ENCODE measurements around the gene BLACAT1.

BLACAT1 gene

DNA sequence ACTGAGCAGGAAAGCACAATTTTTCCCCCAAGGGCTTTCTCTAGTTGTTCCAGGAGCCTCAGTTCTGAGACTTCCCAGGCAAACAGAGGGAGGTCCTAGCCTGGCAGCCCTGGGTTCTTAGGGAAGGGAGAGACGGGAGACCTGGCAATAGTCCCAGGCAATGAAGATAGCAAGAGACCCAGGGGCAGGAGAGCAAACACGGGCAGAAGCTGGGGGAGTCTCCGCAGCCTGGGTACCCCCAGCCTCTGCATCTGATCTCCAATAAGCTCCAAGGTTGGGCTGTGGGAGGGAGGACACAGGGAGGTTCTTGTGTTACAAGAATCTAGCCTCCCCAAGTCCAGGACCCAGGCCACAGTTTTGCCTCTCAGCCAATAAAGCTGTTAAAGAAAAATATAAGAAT lies 2.4 kb downstream of the BLACAT1 start:
- DNase-seq: no peak

DNA sequence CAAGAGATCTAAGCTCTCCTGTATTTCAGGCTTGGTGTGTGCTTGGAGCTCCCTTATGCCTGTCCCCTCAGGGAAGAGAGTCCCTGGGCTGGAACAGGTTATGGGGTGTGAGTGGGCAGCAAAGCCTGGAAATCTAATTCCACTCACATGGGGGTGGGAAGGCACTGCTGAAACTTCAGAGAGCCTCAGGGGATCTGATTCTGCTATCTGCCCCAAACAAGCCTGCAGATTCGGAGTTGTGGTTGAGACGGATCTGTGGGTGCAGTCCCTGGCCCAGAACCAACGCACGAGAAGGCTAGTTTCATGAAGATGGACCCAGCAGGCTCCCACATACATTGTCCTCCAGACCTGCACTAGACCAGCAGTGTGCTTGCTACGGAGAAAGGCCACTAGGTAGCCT lies 2.9 kb downstream of the BLACAT1 start:
- no peak for DNase-seq

DNA sequence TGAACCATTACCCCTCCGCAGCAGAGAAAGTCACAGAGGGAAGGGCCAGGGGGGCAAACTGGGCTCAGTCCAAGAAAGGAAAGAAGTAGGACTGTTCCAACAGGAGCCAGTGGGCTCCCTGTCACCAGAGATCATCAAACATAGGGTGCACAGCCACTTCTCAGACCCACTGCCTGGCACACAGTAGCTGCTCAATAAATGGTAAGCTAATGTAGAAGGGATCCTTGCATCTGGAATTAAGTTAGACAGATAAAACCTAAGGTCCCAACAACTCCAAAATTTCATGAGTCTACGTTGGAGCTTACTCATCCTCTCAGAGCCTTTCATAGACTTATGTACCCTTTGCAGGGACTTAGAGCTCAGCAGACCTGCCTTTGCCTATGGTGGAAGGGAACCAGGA lies 3.5 kb downstream of the BLACAT1 start:
- DNase-seq: no peak

GRCh38 chr1:205451759-205452164 lies 4.1 kb downstream of the BLACAT1 start:
- no peak for DNase-seq

DNA sequence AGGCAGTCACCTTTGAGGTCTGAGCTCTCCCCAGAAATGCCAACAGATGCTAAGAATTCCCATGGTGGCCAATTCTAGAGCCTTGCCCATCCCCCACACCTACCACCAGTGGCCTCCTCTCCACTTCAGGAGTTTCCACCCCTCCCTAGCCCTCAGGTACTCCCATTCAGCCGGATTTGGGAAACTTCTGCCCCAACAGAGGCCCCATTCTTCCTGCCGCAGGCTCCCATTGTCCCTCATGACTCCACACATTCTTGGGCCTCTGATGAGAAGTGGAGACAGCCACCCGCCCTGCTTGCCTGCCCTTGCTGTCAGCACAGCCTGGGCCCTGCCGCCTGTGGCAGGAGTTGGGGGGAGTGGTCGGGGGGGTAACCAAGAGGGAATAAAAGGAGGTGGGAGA lies 4.6 kb downstream of the BLACAT1 start:
- DNase-seq: no peak

DNA sequence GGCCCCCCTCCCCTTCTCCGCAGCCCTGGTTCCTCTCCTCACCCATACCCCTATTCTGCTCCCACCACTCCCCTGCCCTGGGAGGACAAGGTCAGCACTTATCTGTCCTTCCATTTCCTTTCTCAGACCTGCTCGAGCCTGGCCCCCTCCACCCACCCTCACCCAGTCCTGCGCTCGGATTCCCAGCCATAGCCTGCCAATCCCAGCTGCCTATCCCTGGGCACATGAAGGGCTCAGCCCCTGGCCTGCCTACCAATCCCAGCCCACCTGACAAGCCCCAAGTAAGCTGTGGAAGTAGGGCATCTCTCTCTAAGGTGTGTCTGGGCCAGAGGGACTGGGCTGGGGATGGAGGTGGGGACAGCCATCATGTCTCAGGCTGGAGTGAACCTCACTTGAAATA lies 5.4 kb downstream of the BLACAT1 start:
- no peak for DNase-seq

- DNase-seq: no peak
These were observed 5.9 kb downstream of the BLACAT1 start for GRCh38 chr1:205449750-205450443.

DNA sequence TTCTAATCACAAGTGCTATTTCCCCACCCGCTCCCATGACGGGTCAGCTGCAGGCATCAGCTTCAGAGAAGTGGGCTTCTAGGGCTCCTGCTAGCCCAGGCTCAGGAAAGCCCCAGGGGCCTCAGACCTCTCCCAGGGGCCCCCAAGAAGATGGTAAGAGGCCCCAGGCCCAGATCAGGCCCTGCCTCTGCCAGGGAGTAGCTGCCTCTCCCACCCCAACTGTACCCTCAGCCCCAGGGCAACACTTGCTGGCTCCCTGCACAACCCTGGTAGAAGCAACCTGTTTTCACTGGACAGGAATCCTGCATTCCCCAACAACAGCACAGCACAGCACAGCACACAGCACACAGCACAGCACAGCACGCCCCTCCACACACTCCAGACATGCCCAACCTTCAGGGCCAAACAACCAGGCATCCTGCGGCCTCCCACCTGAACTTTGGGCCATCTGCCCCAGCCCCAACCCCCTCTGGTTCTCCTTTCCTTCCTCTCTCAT lies 6.5 kb downstream of the BLACAT1 start:
- no peak for DNase-seq

GRCh38 chr1:205448540-205449253 lies 7.1 kb downstream of the BLACAT1 start:
- DNase-seq: no peak

GRCh38 chr1:205447457-205448341 lies 8.1 kb downstream of the BLACAT1 start:
- no peak for DNase-seq

- DNase-seq: no peak
These were observed 9.0 kb downstream of the BLACAT1 start for GRCh38 chr1:205446828-205447227.

DNA sequence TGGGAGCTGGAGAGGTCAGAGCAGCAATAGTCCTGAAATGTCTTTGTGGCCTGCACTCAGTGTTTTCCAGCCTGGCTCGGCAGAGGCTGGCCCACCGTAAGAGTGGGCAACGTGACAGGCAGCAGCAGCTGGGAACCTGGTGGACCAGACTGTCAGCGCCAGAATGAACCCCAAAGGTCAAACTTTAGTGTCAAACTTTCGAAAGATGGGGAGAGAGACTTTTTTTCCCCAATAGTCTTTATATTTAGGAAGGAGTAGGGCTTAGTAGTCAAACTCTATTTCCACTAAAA lies 10.3 kb downstream of the BLACAT1 start:
- DNase-seq: no peak

- DNase-seq: no peak
These were observed 10.8 kb downstream of the BLACAT1 start for GRCh38 chr1:205444931-205445645.

GRCh38 chr1:205444300-205444930 lies 11.4 kb downstream of the BLACAT1 start:
- no peak for DNase-seq

DNA sequence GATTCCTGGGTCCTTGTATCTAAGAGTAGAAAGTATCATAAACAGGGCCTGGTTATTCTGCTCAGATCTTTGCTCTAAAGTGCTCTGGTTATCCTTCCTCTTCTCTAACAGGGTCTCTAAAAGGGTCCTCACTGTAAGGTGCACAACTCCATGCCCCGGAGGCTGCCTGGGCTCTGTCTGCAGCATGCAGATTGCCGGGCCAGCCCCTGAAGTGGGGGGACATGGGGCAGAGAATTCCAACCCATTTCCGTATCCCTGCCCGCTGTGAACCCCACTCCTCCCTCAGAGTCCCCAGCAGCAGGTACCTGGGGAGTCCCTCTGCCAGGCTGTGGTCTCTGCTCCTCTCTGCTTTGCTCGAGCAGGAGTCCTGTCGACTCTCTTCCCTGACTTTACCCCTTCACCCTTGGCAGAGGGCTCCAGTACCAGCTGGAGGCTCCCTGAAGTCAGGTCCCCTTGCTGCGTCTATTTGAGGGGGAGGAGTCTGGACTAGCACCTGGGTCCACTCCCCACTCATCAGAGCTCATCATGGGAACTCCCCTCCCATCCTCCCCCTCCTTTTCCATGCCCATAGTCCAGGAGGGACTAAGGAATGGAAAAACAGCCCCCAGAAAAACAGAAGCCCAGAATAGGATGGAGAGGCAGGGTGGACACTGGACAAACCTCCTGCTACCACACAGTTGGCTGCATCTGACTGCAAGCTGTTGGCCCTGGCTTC lies 12.1 kb downstream of the BLACAT1 start:
- no peak for DNase-seq

GRCh38 chr1:205442051-205442725 lies 13.7 kb downstream of the BLACAT1 start:
- DNase-seq: no peak

GRCh38 chr1:205441716-205442050 lies 14.2 kb downstream of the BLACAT1 start:
- no peak for DNase-seq

DNA sequence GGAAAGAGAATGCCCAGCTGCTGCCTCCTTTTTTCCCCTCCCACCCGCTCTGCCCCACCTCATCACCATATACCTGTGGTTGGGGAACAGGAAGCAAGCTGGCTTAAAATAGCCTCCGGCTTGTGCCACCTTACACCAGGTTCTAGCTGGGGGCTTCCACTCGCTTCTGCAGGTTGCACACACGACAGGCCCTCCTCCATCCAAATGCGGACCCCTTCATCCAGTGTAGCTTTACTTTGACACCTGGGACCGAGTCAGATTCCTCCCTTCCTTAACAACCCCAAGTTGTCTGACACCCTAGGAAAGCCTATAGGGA lies 14.6 kb downstream of the BLACAT1 start:
- DNase-seq: no peak

DNA sequence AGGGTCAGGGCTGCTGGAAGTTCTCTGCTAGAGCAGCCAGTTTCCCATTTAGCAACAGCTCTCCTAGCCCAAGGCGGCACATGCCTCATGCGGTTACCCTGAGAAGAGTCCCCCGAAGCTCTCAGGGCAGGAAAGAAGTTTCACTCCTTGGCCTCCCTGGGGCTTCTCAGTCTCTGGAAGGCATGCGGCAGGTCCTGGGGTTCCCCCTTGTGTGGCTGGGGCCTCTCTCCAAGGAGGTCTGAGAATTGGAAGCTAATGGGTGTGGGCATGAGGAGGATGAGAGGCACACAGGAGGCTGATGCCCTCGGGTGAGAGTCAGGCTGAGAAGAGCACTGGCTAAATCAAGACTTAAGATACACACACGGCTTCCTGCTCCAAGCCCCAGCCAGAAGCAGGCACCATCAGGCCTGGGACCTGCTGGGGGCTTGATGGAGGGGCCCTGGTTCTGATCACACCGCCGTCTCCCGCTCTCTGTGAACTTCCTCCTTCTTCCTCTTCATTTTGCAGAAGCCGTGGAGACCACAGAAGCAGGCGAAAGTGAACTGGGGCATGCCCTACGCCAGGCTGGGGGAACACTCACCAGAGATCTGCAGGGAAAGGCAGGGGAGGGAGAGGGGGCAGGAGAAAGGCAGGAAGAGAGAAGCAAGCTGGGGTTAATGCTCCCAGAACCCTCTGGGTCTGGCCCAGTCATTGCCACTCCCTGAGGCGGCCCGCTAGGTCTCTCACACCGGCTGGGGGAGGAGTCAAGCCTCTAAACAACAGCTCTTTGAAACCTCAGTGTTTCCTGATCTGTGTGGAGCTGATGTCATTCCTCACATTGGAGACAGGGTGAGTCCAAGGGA lies 15.1 kb downstream of the BLACAT1 start:
- peak; percentile 44 for DNase-seq

DNA sequence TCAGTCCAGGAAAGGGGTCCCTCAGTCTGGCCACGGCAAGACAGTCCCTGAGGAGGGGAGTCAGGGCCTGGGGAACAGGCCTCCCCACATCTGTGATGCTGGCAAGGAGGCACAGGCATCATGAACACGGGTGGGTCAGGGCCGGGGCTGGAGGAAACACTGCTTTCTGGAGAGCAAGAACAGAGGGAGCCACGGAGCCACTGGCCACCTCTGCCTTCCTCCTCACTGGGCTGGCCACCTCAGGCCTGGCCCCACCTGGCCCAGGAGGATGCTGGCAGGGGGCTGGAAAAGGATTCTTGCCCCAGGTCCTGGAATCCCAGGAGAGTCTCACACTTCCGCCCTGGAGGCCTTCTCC lies 15.7 kb downstream of the BLACAT1 start:
- no peak for DNase-seq
